Ovary (tissue), 3 donors: Measurements from ENCODE around the gene HTRA3.

Experiments
- CTCF ChIP-seq, 3 donors: fragments of 450-650 bp in 2 of 3; fragments of 200-600 bp in 1 of 3; IDR thresholded peaks; one replicate each; pipeline versions ENCODE4 v1.5.1 to v1.8.0; 2016 to 2022; ENCODE audit warnings: antibody characterized with exemption in 3 of 3, mild to moderate bottlenecking in 1 of 3
- EP300 ChIP-seq: sonication (generic); formaldehyde crosslinking; IDR thresholded peaks from one replicate; pipeline ENCODE4 v1.6.1; 2017; ENCODE audit warnings: antibody characterized with exemption
- POLR2A ChIP-seq: fragments of 450-650 bp; IDR thresholded peaks from one replicate; pipeline ENCODE4 v1.6.1; 2017; ENCODE audit warnings: antibody characterized with exemption, mild to moderate bottlenecking, moderate library complexity
- donor health status: DM: no; HTN: no; CAD: no.

- TF ChIP-seq EP300: no peak
- no peak for TF ChIP-seq POLR2A
- TF ChIP-seq CTCF (IDR thresholded peaks at IDR 0.05): no peak
These were observed 46.8 kb downstream of the HTRA3 start for GRCh38 chr4:8316251-8316771.
